Measurements from ENCODE around the gene EFNB3. TPM values are rescaled to one million over a fixed set of nuclear protein-coding genes. Genes with fewer than 3 reads are reported as not detected.

EFNB3 gene
- 0.09 TPM in 1 of 2 replicates, not detected in the other for total RNA-seq

- intact Hi-C loops (cut with micrococcal nuclease), result no loop called here
These were observed at the start of gene EFNB3 for GRCh38 chr17:7704601-7705268. EFNB3 (plus strand) TSS chr17:7705202; CDS start chr17:7705599, 397 bp downstream.

GRCh38 chr17:7655541-7655840 is 49.5 kb upstream of the EFNB3 start:
- intact Hi-C loops (cut with micrococcal nuclease), result no loop called here

GRCh38 chr17:7656958-7657609 is 47.9 kb upstream of the EFNB3 start:
- intact Hi-C loops (cut with micrococcal nuclease), result no loop called here

- intact Hi-C loops (cut with micrococcal nuclease), result no loop called here
These were observed 37.2 kb upstream of the EFNB3 start for GRCh38 chr17:7667656-7668406.

- intact Hi-C loops (cut with micrococcal nuclease), result no loop called here
These were observed 36.5 kb upstream of the EFNB3 start for GRCh38 chr17:7668482-7668881.

GRCh38 chr17:7673239-7673638 is 31.8 kb upstream of the EFNB3 start:
- intact Hi-C loops (cut with micrococcal nuclease), result no loop called here

GRCh38 chr17:7674934-7675333 is 30.1 kb upstream of the EFNB3 start:
- intact Hi-C loops (cut with micrococcal nuclease), result no loop called here

GRCh38 chr17:7676533-7676932 is 28.5 kb upstream of the EFNB3 start:
- intact Hi-C loops (cut with micrococcal nuclease), result no loop called here

GRCh38 chr17:7677388-7678067 is 27.5 kb upstream of the EFNB3 start:
- intact Hi-C loops (cut with micrococcal nuclease), result no loop called here

GRCh38 chr17:7684851-7685532 is 20.0 kb upstream of the EFNB3 start:
- intact Hi-C loops (cut with micrococcal nuclease), result loop anchor here (5.0 to 10.0 kb wide), 5 partner anchors 283 to 440 kb away; partner anchors contain the start of genes ACAP1, CTDNEP1, ELP5 and HES7

GRCh38 chr17:7685533-7686221 is 19.3 kb upstream of the EFNB3 start:
- intact Hi-C loops (cut with micrococcal nuclease), result loop anchor here (2.0 to 10.0 kb wide), 12 partner anchors 113 to 537 kb away; partner anchors contain the start of genes ACAP1, CTDNEP1, EIF5A and ELP5

GRCh38 chr17:7686222-7687071 is 18.6 kb upstream of the EFNB3 start:
- intact Hi-C loops (cut with micrococcal nuclease), result loop anchor here (1.0 to 10.0 kb wide), 13 partner anchors 36 to 536 kb away; partner anchors contain the start of genes ACAP1, ATP1B2, CTDNEP1 and EIF5A

- intact Hi-C loops (cut with micrococcal nuclease), result loop anchor here (1.0 to 10.0 kb wide), 13 partner anchors 37 to 536 kb away; partner anchors contain the start of genes ACAP1, ATP1B2, CTDNEP1 and EIF5A
These were observed 17.7 kb upstream of the EFNB3 start, which contains the start of gene TP53 for GRCh38 chr17:7687072-7687907. TP53 (minus strand) TSS chr17:7687490; CDS start chr17:7676594, 10,896 bp downstream.

GRCh38 chr17:7687908-7688807 is 16.8 kb upstream of the EFNB3 start, which contains the start of gene WRAP53:
WRAP53 (plus strand) TSS chr17:7688477; CDS start chr17:7688649, 172 bp downstream.
- intact Hi-C loops (cut with micrococcal nuclease), result loop anchor here (1.0 to 10.0 kb wide), 18 partner anchors 38 to 535 kb away; partner anchors contain the start of genes ACAP1, ATP1B2, CTDNEP1 and EIF5A

GRCh38 chr17:7688808-7689316 is 16.1 kb upstream of the EFNB3 start:
- intact Hi-C loops (cut with micrococcal nuclease), result loop anchor here (1.0 to 10.0 kb wide), 10 partner anchors 57 to 437 kb away; partner anchors contain the start of genes ACAP1, CTDNEP1, ELP5 and HES7

- intact Hi-C loops (cut with micrococcal nuclease), result no loop called here
These were observed 9.4 kb upstream of the EFNB3 start for GRCh38 chr17:7695586-7695985.

All from T-helper 2 cell treated with Interferon-gamma antibody and Interleukin-4, amounts not matched to agents 100 ng/mL and 5 ng/mL, for 36 hours (primary cell).